Measurements from ENCODE around the gene DLG2.

Gene DLG2

GRCh38 chr11:83681031-83681781 lies 1945.9 kb downstream of the DLG2 start:
- DNase-seq = no peak

- no peak for DNase-seq
Measured at GRCh38 chr11:83680321-83680720, 1946.8 kb downstream of the DLG2 start.

- no peak for DNase-seq
Measured at GRCh38 chr11:83678831-83679584, 1948.1 kb downstream of the DLG2 start.

GRCh38 chr11:83677730-83678129 lies 1949.4 kb downstream of the DLG2 start:
- no peak for DNase-seq

GRCh38 chr11:83676056-83676601 lies 1951.0 kb downstream of the DLG2 start:
- no peak for DNase-seq

GRCh38 chr11:83674102-83674896 lies 1952.8 kb downstream of the DLG2 start:
- no peak for DNase-seq

GRCh38 chr11:83671289-83671688 lies 1955.9 kb downstream of the DLG2 start:
- DNase-seq = no peak

- DNase-seq = no peak
Measured at GRCh38 chr11:83666149-83666548, 1961.0 kb downstream of the DLG2 start.

GRCh38 chr11:83663988-83664387 lies 1963.2 kb downstream of the DLG2 start:
- no peak for DNase-seq

GRCh38 chr11:83663446-83663845 lies 1963.7 kb downstream of the DLG2 start:
- no peak for DNase-seq

- DNase-seq = no peak
Measured at GRCh38 chr11:83662494-83662893, 1964.7 kb downstream of the DLG2 start.

- DNase-seq = no peak
Measured at GRCh38 chr11:83661491-83662350, 1965.4 kb downstream of the DLG2 start.

- DNase-seq = no peak
Measured at GRCh38 chr11:83659466-83659865, 1967.7 kb downstream of the DLG2 start.

- DNase-seq = no peak
Measured at GRCh38 chr11:83656796-83657330, 1970.3 kb downstream of the DLG2 start.

- no peak for DNase-seq
Measured at GRCh38 chr11:83655976-83656375, 1971.2 kb downstream of the DLG2 start.

GRCh38 chr11:83649528-83649855 lies 1977.7 kb downstream of the DLG2 start:
- no peak for DNase-seq

- DNase-seq = no peak
Measured at GRCh38 chr11:83648610-83649527, 1978.3 kb downstream of the DLG2 start.

GRCh38 chr11:83645561-83645960 lies 1981.6 kb downstream of the DLG2 start:
- no peak for DNase-seq

GRCh38 chr11:83643115-83643514 lies 1984.0 kb downstream of the DLG2 start:
- DNase-seq = no peak

GRCh38 chr11:83642500-83642899 lies 1984.6 kb downstream of the DLG2 start:
- DNase-seq = no peak

GRCh38 chr11:83641511-83641910 lies 1985.6 kb downstream of the DLG2 start:
- DNase-seq = no peak

Measured in SHP77 treated with DMSO at 0.1 percent for 48 hours (cell line).